Smooth muscle cell (in vitro differentiated cells): ENCODE results near the gene SIRPA. TPM values are rescaled to one million over a fixed set of nuclear protein-coding genes. Genes with fewer than 3 reads are reported as not detected.

Source experiments
- DNase-seq: peaks from one replicate; lab custom pipeline; 2025; ENCODE audit not compliant: unreplicated experiment; lab: John Stamatoyannopoulos, UW
- H2AFZ ChIP-seq: fragments of 200-600 bp; sonication (generic); 2 replicates; pipeline ENCODE4 v1.6.0; 2016; ENCODE audit warnings: antibody characterized with exemption, low read depth, mild to moderate bottlenecking
- H3F3A ChIP-seq: fragments of 200-600 bp; sonication (generic); 2 replicates; pipeline ENCODE4 v1.6.0; 2017; ENCODE audit warnings: antibody characterized with exemption, low read depth
- H3K27ac ChIP-seq: fragments of 200-600 bp; sonication (generic); 2 replicates; pipeline ENCODE4 v1.5.1; 2016; ENCODE audit warnings: low read depth, mild to moderate bottlenecking
- H3K27me3 ChIP-seq: fragments of 200-600 bp; sonication (generic); 2 replicates; pipeline ENCODE4 v1.6.1; 2016; ENCODE audit warnings: low read depth, mild to moderate bottlenecking
- H3K36me3 ChIP-seq: fragments of 200-600 bp; sonication (generic); 2 replicates; pipeline ENCODE4 v1.5.1; 2016; ENCODE audit warnings: low read depth
- H3K4me1 ChIP-seq: fragments of 200-600 bp; sonication (generic); 2 replicates; pipeline ENCODE4 v1.5.1; 2016; ENCODE audit warnings: low read depth
- H3K4me2 ChIP-seq: fragments of 200-600 bp; sonication (generic); 2 replicates; pipeline ENCODE4 v1.6.0; 2016; ENCODE audit warnings: mild to moderate bottlenecking
- H3K4me3 ChIP-seq: fragments of 200-600 bp; sonication (generic); 2 replicates; pipeline ENCODE4 v1.5.1; 2016; ENCODE audit warnings: mild to moderate bottlenecking
- H3K79me2 ChIP-seq: fragments of 200-600 bp; sonication (generic); 2 replicates; pipeline ENCODE4 v1.6.0; 2016; ENCODE audit warnings: low read depth, mild to moderate bottlenecking
- H3K9ac ChIP-seq: fragments of 200-600 bp; sonication (generic); 2 replicates; pipeline ENCODE4 v1.6.0; 2016; ENCODE audit warnings: low read depth
- H3K9me3 ChIP-seq: fragments of 200-600 bp; sonication (generic); replicated peaks from 2 replicates; pipeline ENCODE4 v1.5.1; 2016; ENCODE audit warnings: low read depth
- H4K20me1 ChIP-seq: fragments of 200-600 bp; sonication (generic); 2 replicates; pipeline ENCODE4 v1.6.0; 2016; ENCODE audit warnings: low read depth
- CTCF ChIP-seq: fragments of 200-600 bp; sonication (generic); IDR thresholded peaks from 2 replicates; pipeline ENCODE4 v1.5.1; 2017; ENCODE audit warnings: borderline replicate concordance, mild to moderate bottlenecking, antibody characterized with exemption; ENCODE audit not compliant: insufficient read depth, poor library complexity, severe bottlenecking
- WGBS: methylation state at CpG from one replicate; pipeline ENCODE4 v1.1.7; 2016; ENCODE audit warnings: low lambda C conversion rate; 5-methylcytosine and 5-hydroxymethylcytosine counted together
- polyA plus RNA-seq: library from polyadenylated mRNA; unstranded; fragments of >200 nt; fragmentation: Nextera tagmentation; extraction: Ambion mirVana; gene quantifications from 2 replicates; pipeline ENCODE4 v1.2.1, GENCODE V29; 2016
- total RNA-seq: library from RNA; depleted of rRNA; stranded (reverse); fragments of >200 nt; gene quantifications from 2 replicates; pipeline ENCODE4 v1.2.3, GENCODE V29; 2014

Gene SIRPA
- total and polyA plus RNA-seq, 2 experiments from 2014 or later: 8.3 to 14.5 TPM

GRCh38 chr20:1872459-1873097, 22.6 kb upstream of the SIRPA start:
- H2AFZ ChIP-seq: no peak overlapping the region

GRCh38 chr20:1874450-1875182, 20.6 kb upstream of the SIRPA start:
- no peaks in the 10 kb centered on the region for H4K20me1 ChIP-seq
- 88% methylated on average over 19 of the region's 19 CpGs for WGBS

More at GRCh38 chr20:1872459-1873097, 22.6 kb upstream of the SIRPA start:
- Histone ChIP-seq H3K79me2 (no peaks in the 10 kb centered on the region), H3K9me3 (no peaks in the 10 kb centered on the region), H3K4me1 (no peaks in the 10 kb centered on the region), H3K27me3 (no peaks in the 10 kb centered on the region), H3K27ac (no peak overlapping the region), H3K9ac (no peak overlapping the region), H3K36me3 (no peaks in the 10 kb centered on the region), H4K20me1 (no peaks in the 10 kb centered on the region), H3K4me3 (no peak overlapping the region), H3K4me2 (no peak overlapping the region), H3F3A (no peaks in the 10 kb centered on the region)
- 86% methylated on average over 3 of the region's 3 CpGs for WGBS
- DNase-seq: no peak
- no peak for TF ChIP-seq CTCF

GRCh38 chr20:1875183-1875554, 20.0 kb upstream of the SIRPA start:
- Histone ChIP-seq H3K9me3 (no peaks in the 10 kb centered on the region), H3K79me2 (no peaks in the 10 kb centered on the region), H3K36me3 (no peaks in the 10 kb centered on the region), H3F3A (no peaks in the 10 kb centered on the region), H2AFZ (no peak overlapping the region), H3K27me3 (no peaks in the 10 kb centered on the region), H3K4me1 (no peaks in the 10 kb centered on the region), H3K4me3 (no peak overlapping the region), H3K9ac (no peak overlapping the region), H3K4me2 (no peak overlapping the region), H3K27ac (no peak overlapping the region), H4K20me1 (no peaks in the 10 kb centered on the region)
- DNase-seq: no peak
- WGBS: 86% methylated on average over 4 of the region's 4 CpGs
- TF ChIP-seq CTCF: no peak

More at GRCh38 chr20:1874450-1875182, 20.6 kb upstream of the SIRPA start:
- no peaks in the 10 kb centered on the region for H3K9me3 ChIP-seq
- no peaks in the 10 kb centered on the region for H3K27me3 ChIP-seq
- no peak overlapping the region for H3K4me3 ChIP-seq
- H2AFZ ChIP-seq: no peak overlapping the region
- no peak overlapping the region for H3K27ac ChIP-seq
- H3F3A ChIP-seq: no peaks in the 10 kb centered on the region
- H3K79me2 ChIP-seq: no peaks in the 10 kb centered on the region
- H3K4me2 ChIP-seq: no peak overlapping the region
- no peaks in the 10 kb centered on the region for H3K36me3 ChIP-seq
- H3K4me1 ChIP-seq: no peaks in the 10 kb centered on the region
- H3K9ac ChIP-seq: no peak overlapping the region
- DNase-seq: no peak
- TF ChIP-seq CTCF: no peak

- Histone ChIP-seq H3K9ac (no peak overlapping the region), H3K4me1 (no peaks in the 10 kb centered on the region), H2AFZ (no peak overlapping the region), H3K4me2 (no peak overlapping the region), H3K9me3 (no peaks in the 10 kb centered on the region), H4K20me1 (no peaks in the 10 kb centered on the region), H3K4me3 (no peak overlapping the region), H3K36me3 (no peaks in the 10 kb centered on the region), H3K27me3 (no peaks in the 10 kb centered on the region), H3K79me2 (no peaks in the 10 kb centered on the region), H3F3A (no peaks in the 10 kb centered on the region), H3K27ac (no peak overlapping the region)
- no peak for DNase-seq
- TF ChIP-seq CTCF: no peak
- WGBS: 72% methylated on average over 7 of the region's 7 CpGs
These were observed 19.4 kb upstream of the SIRPA start for GRCh38 chr20:1875762-1876161.
